Esophagus muscularis mucosa (tissue), 4 donors: ENCODE data around the gene KCNJ10. TPM values are rescaled to one million over a fixed set of nuclear protein-coding genes. Genes with fewer than 3 reads are reported as not detected.

ENCODE experiments used
- DNase-seq: peaks from one replicate; pipeline ENCODE4 v3.0.0-alpha.2; 2017; ENCODE audit errors: extremely low spot score
- H3K27ac ChIP-seq, 4 donors: fragments of 200-600 bp; sonication (generic); replicated peaks in 1 of 4; 1 replicate in 3 of 4; 2 replicates in 1 of 4; pipeline ENCODE4 v1.5.1; 2016 to 2019; ENCODE audit warnings: mild to moderate bottlenecking in 1 of 4
- H3K27me3 ChIP-seq, 4 donors: fragments of 200-600 bp; sonication (generic); one replicate each; pipeline versions ENCODE4 v1.5.1 to v1.6.0; 2016 to 2019
- H3K36me3 ChIP-seq, 4 donors: fragments of 200-600 bp; sonication (generic); one replicate each; pipeline ENCODE4 v1.5.1; 2016 to 2019
- H3K4me1 ChIP-seq, 4 donors: fragments of 200-600 bp; sonication (generic); one replicate each; pipeline ENCODE4 v1.5.1; 2016 to 2019
- H3K4me3 ChIP-seq, 4 donors: fragments of 200-600 bp; sonication (generic); 1 replicate in 2 of 4; 2 replicates in 2 of 4; pipeline ENCODE4 v1.5.1; 2016 to 2019; ENCODE audit warnings: mild to moderate bottlenecking in 4 of 4, moderate library complexity in 1 of 4
- H3K9me3 ChIP-seq, 4 donors: fragments of 200-600 bp; sonication (generic); 1 replicate in 3 of 4; 2 replicates in 1 of 4; pipeline ENCODE4 v1.5.1; 2016 to 2019
- EP300 ChIP-seq: sonication (generic); formaldehyde crosslinking; IDR thresholded peaks from one replicate; pipeline ENCODE4 v1.6.1; 2017; ENCODE audit warnings: antibody characterized with exemption
- POLR2A ChIP-seq: fragments of 450-650 bp; IDR thresholded peaks from one replicate; pipeline ENCODE4 v1.6.1; 2017; ENCODE audit warnings: antibody characterized with exemption, moderate library complexity, mild to moderate bottlenecking, low read depth
- POLR2AphosphoS5 ChIP-seq, 2 donors: sonication (generic); formaldehyde crosslinking; IDR thresholded peaks; one replicate each; pipeline ENCODE4 v1.6.1; 2017; ENCODE audit warnings: antibody characterized with exemption in 2 of 2
- WGBS: methylation state at CpG from one replicate; pipeline ENCODE4 v1.1.5; 2018; 5-methylcytosine and 5-hydroxymethylcytosine counted together
- intact Hi-C: fragments of 100-400 bp; cut with DNase I; formaldehyde crosslinking; loops from one replicate; pipeline ENCODE4 v1.15.1; 2023
- total RNA-seq, 4 donors: library from RNA; depleted of rRNA; stranded (reverse); fragments of >200 nt; gene quantifications; one replicate each; pipeline versions ENCODE4 v1.1.0 to v1.2.1, GENCODE V29; 2016
- TF ChIP-seq, protein P1 (sequence below), 3 experiments: fragments of 200-600 bp in 2 of 3; fragments of 450-650 bp in 1 of 3; sonication (generic) in 2 of 3; IDR thresholded peaks; one replicate each; pipeline ENCODE4 v1.5.1; 2017 to 2019; ENCODE audit warnings: antibody characterized with exemption in 3 of 3, mild to moderate bottlenecking in 2 of 3, moderate library complexity in 1 of 3

KCNJ10 gene
- total RNA-seq, 4 donors from 2014 or later: 0.06 TPM; not detected in 3

GRCh38 chr1:159955456-159955855 is 114.5 kb downstream of the KCNJ10 start:
- 87% methylated on average over 3 of the region's 3 CpGs for WGBS
- DNase-seq: no peak
- Histone ChIP-seq H3K4me1 (no peaks in the 10 kb centered on the region), H3K27ac (no peak overlapping the region), H3K27me3 (peaks cover 0 to 20% (median 0%) of the 10 kb centered on the region in 4 donors), H3K4me3 (no peak overlapping the region), H3K36me3 (no peaks in the 10 kb centered on the region), H3K9me3 (no peaks in the 10 kb centered on the region)
- intact Hi-C loops: no loop called here
- TF ChIP-seq POLR2AphosphoS5 (IDR thresholded peaks at IDR 0.05): no peak
- TF ChIP-seq POLR2A: no peak
- no peak for TF ChIP-seq EP300
- TF ChIP-seq, protein P1, sequence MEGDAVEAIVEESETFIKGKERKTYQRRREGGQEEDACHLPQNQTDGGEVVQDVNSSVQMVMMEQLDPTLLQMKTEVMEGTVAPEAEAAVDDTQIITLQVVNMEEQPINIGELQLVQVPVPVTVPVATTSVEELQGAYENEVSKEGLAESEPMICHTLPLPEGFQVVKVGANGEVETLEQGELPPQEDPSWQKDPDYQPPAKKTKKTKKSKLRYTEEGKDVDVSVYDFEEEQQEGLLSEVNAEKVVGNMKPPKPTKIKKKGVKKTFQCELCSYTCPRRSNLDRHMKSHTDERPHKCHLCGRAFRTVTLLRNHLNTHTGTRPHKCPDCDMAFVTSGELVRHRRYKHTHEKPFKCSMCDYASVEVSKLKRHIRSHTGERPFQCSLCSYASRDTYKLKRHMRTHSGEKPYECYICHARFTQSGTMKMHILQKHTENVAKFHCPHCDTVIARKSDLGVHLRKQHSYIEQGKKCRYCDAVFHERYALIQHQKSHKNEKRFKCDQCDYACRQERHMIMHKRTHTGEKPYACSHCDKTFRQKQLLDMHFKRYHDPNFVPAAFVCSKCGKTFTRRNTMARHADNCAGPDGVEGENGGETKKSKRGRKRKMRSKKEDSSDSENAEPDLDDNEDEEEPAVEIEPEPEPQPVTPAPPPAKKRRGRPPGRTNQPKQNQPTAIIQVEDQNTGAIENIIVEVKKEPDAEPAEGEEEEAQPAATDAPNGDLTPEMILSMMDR (IDR thresholded peaks at IDR 0.05): no peak

GRCh38 chr1:159953536-159954515 is 116.1 kb downstream of the KCNJ10 start, which contains the start of gene SLAMF9:
Gene SLAMF9, minus strand, starts transcription at chr1:159954237. Its CDS starts 100 bp downstream, at chr1:159954137.
- Histone ChIP-seq H3K4me1 (peaks cover 0 to 6% (median 0%) of the 10 kb centered on the region in 4 donors), H3K27me3 (peaks cover 0 to 20% (median 0%) of the 10 kb centered on the region in 4 donors), H3K4me3 (no peak within 1 kb of the TSS), H3K9me3 (no peaks in the 10 kb centered on the region), H3K27ac (no peak within 1 kb of the TSS), H3K36me3 (no peaks in the 10 kb centered on the region)
- TF ChIP-seq, protein P1 (IDR thresholded peaks at IDR 0.05): no peak
- TF ChIP-seq POLR2AphosphoS5 (IDR thresholded peaks at IDR 0.05) (no peak), EP300 (no peak), POLR2A (no peak)
- intact Hi-C loops: no loop called here
- DNase-seq: no peak
- 49% methylated on average over 10 of the region's 11 CpGs for WGBS

DNA sequence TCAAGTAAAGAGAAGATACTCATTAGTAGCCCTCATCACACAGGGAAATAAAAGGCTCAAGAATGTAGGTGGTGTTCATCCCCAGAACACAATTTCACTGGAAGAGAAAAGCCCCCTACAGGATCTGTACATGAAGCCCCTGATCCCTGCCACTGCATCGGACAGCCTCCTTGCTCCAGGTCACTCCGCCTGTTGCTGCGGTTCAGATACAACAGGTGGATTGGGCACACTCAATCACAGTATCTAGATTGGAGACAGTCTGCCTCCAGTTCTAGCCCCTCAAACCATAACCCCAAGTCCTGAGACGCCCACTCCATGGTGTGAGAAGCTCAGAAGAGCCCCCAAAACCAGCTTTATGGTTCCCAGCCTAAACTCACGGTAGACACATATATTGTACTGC is 117.0 kb downstream of the KCNJ10 start:
- Histone ChIP-seq H3K4me3 (no peak overlapping the region), H3K36me3 (no peaks in the 10 kb centered on the region), H3K9me3 (no peaks in the 10 kb centered on the region), H3K27ac (no peak overlapping the region), H3K4me1 (peaks cover 0 to 8% (median 0%) of the 10 kb centered on the region in 4 donors), H3K27me3 (peaks cover 0 to 20% (median 0%) of the 10 kb centered on the region in 4 donors)
- WGBS: 96% methylated on average over 3 of the region's 5 CpGs
- intact Hi-C loops: no loop called here
- TF ChIP-seq POLR2A: no peak
- TF ChIP-seq, protein P1 (IDR thresholded peaks at IDR 0.05): no peak
- no peak for TF ChIP-seq EP300
- TF ChIP-seq POLR2AphosphoS5 (IDR thresholded peaks at IDR 0.05): no peak
- no peak for DNase-seq

DNA sequence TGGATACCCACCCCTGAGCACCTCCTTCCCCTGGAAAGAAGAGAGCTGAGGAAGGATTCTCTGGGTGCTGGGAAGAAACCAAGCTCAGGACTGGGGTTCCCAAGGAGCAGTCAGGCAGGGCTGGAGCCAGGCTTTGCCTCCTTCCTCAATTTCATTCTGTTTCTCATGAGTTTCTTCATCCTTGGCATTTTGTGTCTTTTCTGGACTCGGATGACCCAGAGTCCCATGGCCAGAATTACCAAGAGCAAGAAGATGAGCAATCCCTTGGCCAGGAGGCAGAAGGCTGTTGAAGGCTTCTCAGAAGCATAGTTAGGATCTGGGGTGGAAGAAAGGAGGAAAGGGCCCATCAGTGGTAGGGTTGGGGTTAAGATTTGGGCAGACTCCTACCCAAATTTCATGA is 118.4 kb downstream of the KCNJ10 start:
- intact Hi-C loops: no loop called here
- Histone ChIP-seq H3K9me3 (no peaks in the 10 kb centered on the region), H3K4me1 (peaks cover 0 to 8% (median 0%) of the 10 kb centered on the region in 4 donors), H3K36me3 (no peaks in the 10 kb centered on the region), H3K27me3 (peaks cover 0 to 20% (median 0%) of the 10 kb centered on the region in 4 donors), H3K27ac (no peak overlapping the region), H3K4me3 (no peak overlapping the region)
- TF ChIP-seq, protein P1 (IDR thresholded peaks at IDR 0.05): no peak
- TF ChIP-seq EP300 (no peak), POLR2A (no peak), POLR2AphosphoS5 (IDR thresholded peaks at IDR 0.05) (no peak)
- no peak for DNase-seq
- WGBS: 75% methylated on average over 1 of the region's 1 CpG
